ENCODE data around the gene CCDC89.
A peak's percentile ranks its signal among the peaks of the same experiment; 100 is the strongest.
"Not testable (repeated sequence)": the region's sequence is repeated elsewhere in the genome, so short reads cannot be mapped to it uniquely, and the experiment has no call there.

Gene CCDC89

GRCh38 chr11:85697747-85698146 lies 11.8 kb upstream of the CCDC89 start:
- in situ Hi-C loops (cut with HindIII; ENCODE audit: low pct_ligation_motif_present, low pct_unique_long_range_greater_than_20kb, low sequenced_read_pairs) = no loop called here
- DNase-seq = no peak

GRCh38 chr11:85695546-85695945 lies 9.6 kb upstream of the CCDC89 start:
- in situ Hi-C loops (cut with HindIII; ENCODE audit: low pct_ligation_motif_present, low pct_unique_long_range_greater_than_20kb, low sequenced_read_pairs) = no loop called here

DNA sequence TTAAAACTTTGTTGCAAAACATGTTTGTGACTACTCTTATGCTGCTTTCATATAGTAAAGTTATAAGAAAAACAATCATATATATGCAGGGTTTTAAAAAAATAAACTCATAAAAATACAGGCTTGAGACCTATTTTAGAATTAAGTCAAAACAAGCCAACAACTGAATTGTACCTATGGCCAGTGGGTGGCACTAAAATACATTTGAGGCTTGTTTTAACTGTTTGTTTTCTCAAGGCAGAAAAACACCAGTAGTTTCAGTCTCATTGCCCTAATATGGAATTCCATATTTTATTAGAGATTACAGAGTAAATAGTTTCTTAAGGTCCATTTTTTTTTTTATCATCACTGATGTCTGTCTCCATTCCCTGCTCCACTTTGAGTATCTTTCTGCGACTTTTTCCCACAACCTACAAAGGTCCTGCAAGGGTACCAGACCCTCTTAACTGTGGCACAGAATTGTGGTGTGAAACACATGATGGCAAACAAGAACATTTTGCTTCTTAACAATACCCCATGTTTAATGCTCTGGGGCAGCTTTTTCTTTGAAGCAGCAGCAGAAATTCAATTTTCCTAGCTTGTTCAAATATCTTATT lies 8.5 kb upstream of the CCDC89 start:
- in situ Hi-C loops (cut with HindIII; ENCODE audit: low pct_ligation_motif_present, low pct_unique_long_range_greater_than_20kb, low sequenced_read_pairs) = no loop called here
- DNase-seq = peak; percentile 48

More at GRCh38 chr11:85695546-85695945, 9.6 kb upstream of the CCDC89 start:
- no peak for DNase-seq

- in situ Hi-C loops (cut with HindIII; ENCODE audit: low pct_ligation_motif_present, low pct_unique_long_range_greater_than_20kb, low sequenced_read_pairs) = no loop called here
- DNase-seq = no peak
These were observed 723 bp downstream of the CCDC89 start for GRCh38 chr11:85685125-85685819.

- DNase-seq = no peak
- in situ Hi-C loops (cut with HindIII; ENCODE audit: low pct_ligation_motif_present, low pct_unique_long_range_greater_than_20kb, low sequenced_read_pairs) = no loop called here
These were observed 3.4 kb downstream of the CCDC89 start for GRCh38 chr11:85682330-85683305.

DNA sequence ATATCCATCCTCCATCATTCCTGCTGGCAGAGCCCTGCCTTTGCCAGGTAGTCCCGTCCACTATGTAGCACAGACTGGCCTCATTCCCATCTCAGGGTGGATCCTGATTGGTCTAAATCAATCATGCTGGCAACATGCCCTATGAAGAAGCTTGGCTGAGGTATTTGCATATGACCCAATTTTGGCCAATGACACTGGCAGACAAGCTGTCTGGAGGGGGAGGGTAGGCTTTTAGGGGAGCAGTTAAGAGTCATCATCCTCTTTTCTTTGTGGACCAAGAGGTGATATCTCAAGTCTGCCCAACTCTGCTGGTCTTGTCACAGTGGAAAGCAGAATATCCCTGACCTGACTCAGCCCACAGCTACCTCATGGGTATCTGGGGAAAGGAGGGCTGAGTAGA lies 5.1 kb downstream of the CCDC89 start:
- in situ Hi-C loops (cut with HindIII; ENCODE audit: low pct_ligation_motif_present, low pct_unique_long_range_greater_than_20kb, low sequenced_read_pairs) = no loop called here
- no peak for DNase-seq

DNA sequence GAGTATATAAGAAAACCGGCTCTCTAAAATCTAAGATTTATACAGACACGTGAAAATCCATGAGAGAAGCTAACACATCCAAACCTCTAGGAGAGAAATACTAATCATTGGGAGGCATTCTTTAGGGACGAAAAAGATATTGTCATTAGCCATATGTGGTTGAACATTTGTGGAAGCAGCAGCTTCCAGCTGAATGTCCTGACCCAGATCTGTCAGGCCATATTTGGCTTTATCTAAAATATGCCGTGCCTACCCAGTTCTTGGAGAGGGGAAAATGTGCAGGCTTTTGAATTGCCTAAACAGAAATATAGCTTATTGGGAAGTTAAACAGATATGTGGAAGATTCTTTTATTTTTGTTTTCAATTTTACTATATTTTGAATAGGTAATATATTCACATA lies 6.4 kb downstream of the CCDC89 start:
- DNase-seq = no peak
- in situ Hi-C loops (cut with HindIII; ENCODE audit: low pct_ligation_motif_present, low pct_unique_long_range_greater_than_20kb, low sequenced_read_pairs) = no loop called here

DNA sequence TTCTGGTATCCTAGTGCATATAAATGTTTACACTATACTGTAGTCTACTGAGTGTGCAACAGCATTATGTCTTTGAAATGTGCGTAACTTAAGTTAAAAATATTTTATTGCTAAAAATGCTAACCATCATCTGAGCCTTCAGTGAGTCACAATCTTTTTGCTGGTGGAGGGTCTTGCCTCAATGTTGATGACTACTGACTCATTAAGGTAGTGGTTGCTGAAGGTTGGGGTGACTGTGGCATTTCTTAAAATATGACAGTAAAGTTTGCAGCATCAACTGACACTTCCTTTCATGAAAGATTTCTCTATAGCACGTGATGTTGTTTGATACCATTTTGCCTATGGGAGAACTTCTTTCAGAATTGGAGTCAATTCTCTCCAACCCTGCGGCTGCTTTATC lies 12.6 kb downstream of the CCDC89 start:
- no peak for DNase-seq
- in situ Hi-C loops (cut with HindIII; ENCODE audit: low pct_ligation_motif_present, low pct_unique_long_range_greater_than_20kb, low sequenced_read_pairs) = no loop called here

DNA sequence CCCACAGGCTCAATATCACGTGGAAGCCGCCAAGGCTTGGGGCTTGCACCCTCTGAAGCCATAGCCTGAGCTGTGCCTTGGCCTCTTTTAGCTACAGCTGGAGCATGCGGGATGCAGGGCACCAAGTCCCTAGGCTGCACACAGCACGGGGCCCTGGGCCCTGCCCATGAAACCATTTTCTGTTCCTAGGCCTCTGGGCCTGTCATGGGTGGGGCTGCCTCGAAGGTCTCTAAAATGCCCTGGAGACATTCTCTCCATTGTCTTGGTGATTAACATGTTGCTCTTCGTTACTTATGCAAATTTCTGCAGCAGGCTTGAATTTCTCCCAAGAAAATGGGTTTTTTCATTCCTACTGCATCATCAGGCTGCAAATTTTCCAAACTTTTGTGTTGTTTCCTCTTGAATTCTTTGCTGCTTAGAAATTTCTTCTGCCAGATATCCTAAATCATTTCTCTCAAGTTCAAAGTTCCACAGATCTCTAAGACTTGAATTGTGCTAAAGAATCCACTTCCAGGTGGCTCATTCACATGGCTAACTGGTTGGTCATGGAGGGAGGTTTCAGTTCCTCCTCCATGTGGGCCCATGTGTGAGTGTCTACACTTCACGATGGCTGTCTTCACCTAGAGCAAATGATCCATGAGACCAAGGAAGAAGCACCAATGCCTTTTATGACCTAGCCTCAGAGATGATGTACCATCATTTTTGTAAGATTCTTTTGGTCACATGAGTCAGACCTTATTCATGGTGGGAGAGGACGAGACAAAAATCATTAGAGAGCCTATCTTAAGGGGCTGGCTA lies 13.7 kb downstream of the CCDC89 start:
- in situ Hi-C loops (cut with HindIII; ENCODE audit: low pct_ligation_motif_present, low pct_unique_long_range_greater_than_20kb, low sequenced_read_pairs) = no loop called here
- DNase-seq = no peak

GRCh38 chr11:85670949-85671663 lies 14.9 kb downstream of the CCDC89 start:
- in situ Hi-C loops (cut with HindIII; ENCODE audit: low pct_ligation_motif_present, low pct_unique_long_range_greater_than_20kb, low sequenced_read_pairs); DNase-seq: not testable (repeated sequence)

- DNase-seq = no peak
- in situ Hi-C loops (cut with HindIII; ENCODE audit: low pct_ligation_motif_present, low pct_unique_long_range_greater_than_20kb, low sequenced_read_pairs) = no loop called here
These were observed 17.8 kb downstream of the CCDC89 start for GRCh38 chr11:85668157-85668556.

- in situ Hi-C loops (cut with HindIII; ENCODE audit: low pct_ligation_motif_present, low pct_unique_long_range_greater_than_20kb, low sequenced_read_pairs) = no loop called here
- no peak for DNase-seq
These were observed 19.3 kb downstream of the CCDC89 start for GRCh38 chr11:85666687-85667086.

DNA sequence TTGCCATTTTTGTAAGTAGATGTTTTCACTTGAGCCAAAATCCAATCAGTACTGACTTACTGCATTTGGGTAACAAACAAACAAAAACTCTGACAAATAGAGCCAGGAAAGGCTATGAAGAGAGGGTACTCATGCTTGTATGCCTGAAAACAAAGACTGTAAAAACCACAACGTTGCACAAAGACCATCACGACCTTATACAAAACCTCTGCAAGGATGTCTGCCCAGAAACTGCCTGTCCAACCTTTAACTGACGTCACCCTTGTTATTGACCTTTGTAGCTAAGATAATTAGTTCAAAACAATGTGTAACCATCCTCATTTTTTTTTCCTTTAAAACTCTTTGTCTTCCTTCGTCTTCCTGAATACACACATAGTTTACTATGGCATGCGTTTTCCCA lies 20.3 kb downstream of the CCDC89 start:
- DNase-seq = no peak
- in situ Hi-C loops (cut with HindIII; ENCODE audit: low pct_ligation_motif_present, low pct_unique_long_range_greater_than_20kb, low sequenced_read_pairs) = no loop called here

DNA sequence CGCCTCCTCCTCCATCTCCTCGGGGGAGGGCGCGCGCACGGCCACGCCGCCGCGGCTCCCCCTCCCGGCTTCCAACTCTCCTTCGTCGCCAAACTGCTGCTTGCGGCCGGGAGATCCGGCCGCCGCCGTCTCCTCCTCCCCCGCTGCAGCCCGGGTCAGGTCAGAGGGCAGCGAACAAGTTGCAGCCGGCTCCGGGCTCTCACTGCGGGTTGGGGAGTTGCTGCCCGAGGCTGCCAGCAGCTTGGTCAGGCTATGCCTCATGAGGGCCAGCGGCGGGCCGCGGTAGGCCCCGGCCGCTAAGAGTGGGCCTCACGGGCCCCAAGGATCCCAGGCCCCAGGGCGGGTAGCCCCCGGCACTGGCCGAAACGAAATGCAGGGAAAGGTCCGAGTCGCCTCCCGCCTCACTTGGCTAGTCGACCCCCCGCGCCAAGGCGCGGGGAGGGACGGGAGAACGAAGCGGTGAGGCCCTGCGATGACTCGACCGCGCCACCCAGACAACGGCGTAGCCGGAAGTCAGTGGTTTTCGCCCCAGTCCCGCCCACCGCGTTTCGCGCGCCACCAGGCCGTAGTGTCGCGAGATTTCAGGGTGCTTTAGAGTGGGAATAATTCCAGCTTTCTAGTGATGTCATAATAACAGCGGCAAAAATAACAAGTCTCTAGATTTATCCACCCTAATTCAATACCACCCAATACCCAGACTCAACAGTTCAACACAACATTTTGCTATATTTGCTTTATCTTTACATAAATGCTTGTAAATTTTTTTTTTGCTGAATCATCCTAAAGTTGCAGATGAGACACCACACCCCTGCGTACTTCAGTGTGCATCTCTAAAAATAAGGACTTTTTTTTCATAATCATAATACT lies 21.1 kb downstream of the CCDC89 start, which contains the start of gene CREBZF:
TSS of gene CREBZF (minus strand) at position 515 of the 867 bp plus-strand sequence. CDS start at position 261, 254 bp downstream.
- in situ Hi-C loops (cut with HindIII; ENCODE audit: low pct_ligation_motif_present, low pct_unique_long_range_greater_than_20kb, low sequenced_read_pairs) = no loop called here
- peak; percentile 93 for DNase-seq

DNA sequence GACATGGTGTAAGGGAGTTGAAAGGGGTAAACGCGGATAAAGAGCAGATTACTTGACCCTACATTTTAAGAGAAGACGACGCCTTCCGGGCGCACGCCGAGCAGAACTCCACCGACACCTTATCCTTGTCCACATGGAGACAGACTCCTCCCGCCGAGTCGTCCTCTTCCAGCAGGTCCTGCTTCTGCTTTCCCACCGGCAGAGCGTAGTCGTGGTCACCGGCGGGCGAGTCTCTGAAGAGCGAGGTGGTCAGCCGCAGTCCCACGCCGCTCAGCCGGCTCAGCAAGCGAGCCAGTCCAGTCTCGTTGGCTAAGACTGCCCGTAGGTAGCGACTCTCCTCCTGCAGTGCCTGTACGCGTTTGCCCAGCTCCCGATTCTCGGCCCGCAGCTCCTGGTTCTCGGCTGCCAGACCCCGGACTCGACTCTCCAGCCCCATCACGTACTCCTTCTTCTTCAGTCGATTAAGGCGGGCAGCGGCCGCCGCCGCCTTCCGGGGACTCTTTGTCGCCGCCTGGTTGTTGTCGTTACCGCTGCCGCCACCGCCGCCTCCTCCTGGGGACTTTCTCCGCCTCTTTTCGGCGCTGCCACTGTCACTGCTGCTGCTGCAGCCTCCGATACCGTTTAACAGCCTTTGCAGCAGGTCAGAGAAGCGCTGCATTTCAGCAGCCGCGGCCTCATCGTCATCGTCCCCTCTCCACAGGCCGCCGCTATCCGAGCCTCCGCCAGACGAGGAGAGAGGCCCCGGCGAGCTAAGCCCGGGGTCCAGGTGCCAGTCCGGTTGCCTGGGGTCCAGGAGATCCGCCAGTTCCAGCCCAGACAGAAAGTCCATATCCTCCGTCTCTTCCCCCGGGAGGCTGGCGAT lies 22.0 kb downstream of the CCDC89 start:
- peak; percentile 52 for DNase-seq
- in situ Hi-C loops (cut with HindIII; ENCODE audit: low pct_ligation_motif_present, low pct_unique_long_range_greater_than_20kb, low sequenced_read_pairs) = no loop called here

DNA sequence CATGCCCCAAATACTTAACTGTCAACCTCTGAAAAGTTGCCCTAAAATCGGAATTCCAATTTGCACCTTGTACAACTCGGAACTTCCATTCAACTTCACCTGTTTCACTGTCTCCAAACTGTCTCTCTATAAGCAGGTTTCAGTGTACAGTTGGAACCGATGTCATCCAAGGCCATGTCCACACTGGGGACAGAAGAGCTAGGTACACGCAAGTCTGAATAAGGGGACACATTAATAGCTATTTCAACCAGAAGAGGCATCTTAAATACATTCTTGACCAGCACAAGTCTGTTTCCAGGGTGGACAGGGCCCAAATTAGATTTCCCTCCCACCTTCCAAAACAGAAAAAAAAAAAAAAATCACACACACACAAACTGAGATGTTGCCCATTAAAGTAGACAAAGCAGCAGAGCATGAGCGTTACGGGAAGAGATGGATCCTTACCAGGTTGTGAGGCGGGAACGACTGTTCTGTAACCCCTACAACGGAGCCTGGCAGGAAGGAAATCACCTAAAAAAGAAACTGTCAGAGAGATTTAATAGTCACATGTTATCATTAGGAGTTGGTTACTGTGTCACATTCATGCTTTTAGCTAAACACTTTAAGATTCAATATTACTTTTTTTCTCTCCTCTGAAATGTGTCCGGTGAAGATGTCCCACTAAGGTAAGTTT lies 22.8 kb downstream of the CCDC89 start:
- DNase-seq = no peak
- in situ Hi-C loops (cut with HindIII; ENCODE audit: low pct_ligation_motif_present, low pct_unique_long_range_greater_than_20kb, low sequenced_read_pairs) = no loop called here

Measured in ACHN (cell line).